Kidney (tissue), 14 donors: ENCODE data around the gene LENG9. TPM values are rescaled to one million over a fixed set of nuclear protein-coding genes. Genes with fewer than 3 reads are reported as not detected.
"Not testable (repeated sequence)": the region's sequence is repeated elsewhere in the genome, so short reads cannot be mapped to it uniquely, and the experiment has no call there.

Experiments used
- DNase-seq, 5 donors: peaks; one replicate each; pipeline ENCODE4 v3.0.0-alpha.2; 2013 to 2020
- FAIRE-seq: peaks from 2 replicates; lab custom pipeline; 2012; peaks lifted over from hg19 to GRCh38; lab: Jason Lieb, UNC
- H3K27ac ChIP-seq, 2 donors: one replicate each; pipeline ENCODE4 v1.7.0; 2013; ENCODE audit warnings: low read depth in 2 of 2, low read length in 2 of 2, inconsistent platforms in 1 of 2
- H3K27me3 ChIP-seq: one replicate; pipeline ENCODE4 v1.7.1; 2013; ENCODE audit warnings: low read length, inconsistent platforms; ENCODE audit not compliant: control insufficient read depth, insufficient read depth
- H3K36me3 ChIP-seq, 3 donors: one replicate each; pipeline versions ENCODE4 v1.7.0 to v1.7.1; 2013; ENCODE audit warnings: low read length in 3 of 3, control low read depth in 1 of 3, inconsistent platforms in 1 of 3; ENCODE audit not compliant: insufficient read depth in 3 of 3, control insufficient read depth in 2 of 3
- H3K4me1 ChIP-seq, 3 donors: one replicate each; pipeline versions ENCODE4 v1.7.0 to v1.7.1; 2013; ENCODE audit warnings: low read length in 3 of 3, inconsistent platforms in 1 of 3, low read depth in 1 of 3; ENCODE audit not compliant: control insufficient read depth in 2 of 3, insufficient read depth in 2 of 3
- H3K4me3 ChIP-seq, 3 donors: one replicate each; pipeline versions ENCODE4 v1.7.0 to v1.8.1; 2013; ENCODE audit warnings: low read length in 3 of 3, control low read depth in 1 of 3, inconsistent platforms in 1 of 3
- H3K9ac ChIP-seq, 3 donors: one replicate each; pipeline versions ENCODE4 v1.7.0 to v1.7.1; 2013; ENCODE audit warnings: low read length in 3 of 3, control low read depth in 1 of 3, inconsistent platforms in 1 of 3
- H3K9me3 ChIP-seq, 3 donors: one replicate each; pipeline versions ENCODE4 v1.7.0 to v1.7.1; 2013; ENCODE audit warnings: low read length in 3 of 3, control low read depth in 1 of 3, inconsistent platforms in 1 of 3; ENCODE audit not compliant: control insufficient read depth in 2 of 3, insufficient read depth in 1 of 3
- intact Hi-C: fragments of 100-400 bp; cut with DNase I; formaldehyde crosslinking; loops from one replicate; pipeline ENCODE4 v1.11.1; 2022
- polyA plus RNA-seq: library from polyadenylated mRNA; stranded (reverse); fragments of 350-450 nt; fragmentation: Illumina TruSeq; extraction: RNeasy Lipid Tissue Mini Kit (QIAGEN cat#74804); gene quantifications from one replicate; pipeline ENCODE4 v1.2.3, GENCODE V29; 2014; ENCODE audit warnings: low read depth, low replicate concordance; ENCODE audit not compliant: insufficient read depth
- total RNA-seq: library from RNA; stranded (reverse); fragmentation: NEBNext Ultra II Directional; extraction: Animal tissue kit (Norgen Biotek cat#: 25700); gene quantifications from one replicate; pipeline ENCODE4 v1.2.1, GENCODE V29; 2021
- TF ChIP-seq, protein P1 (sequence below): IDR thresholded peaks from 3 replicates; pipeline ENCODE4 v1.5.1; 2012; ENCODE audit warnings: mild to moderate bottlenecking, moderate library complexity, borderline replicate concordance; ENCODE audit not compliant: insufficient read depth; ENCODE audit errors: extremely low read depth
- donor health status: control.
- donor health status: control.
- donor health status: control.
- donor health status: control.
- donor health status: control.
- donor health status: DM: yes; HTN: yes; CAD: no.
- donor health status: Normal renal cell carcinoma (clear cell type).

Gene LENG9
- total and polyA plus RNA-seq, 2 donors from 2014 or later = 2.0 to 6.8 TPM

DNA sequence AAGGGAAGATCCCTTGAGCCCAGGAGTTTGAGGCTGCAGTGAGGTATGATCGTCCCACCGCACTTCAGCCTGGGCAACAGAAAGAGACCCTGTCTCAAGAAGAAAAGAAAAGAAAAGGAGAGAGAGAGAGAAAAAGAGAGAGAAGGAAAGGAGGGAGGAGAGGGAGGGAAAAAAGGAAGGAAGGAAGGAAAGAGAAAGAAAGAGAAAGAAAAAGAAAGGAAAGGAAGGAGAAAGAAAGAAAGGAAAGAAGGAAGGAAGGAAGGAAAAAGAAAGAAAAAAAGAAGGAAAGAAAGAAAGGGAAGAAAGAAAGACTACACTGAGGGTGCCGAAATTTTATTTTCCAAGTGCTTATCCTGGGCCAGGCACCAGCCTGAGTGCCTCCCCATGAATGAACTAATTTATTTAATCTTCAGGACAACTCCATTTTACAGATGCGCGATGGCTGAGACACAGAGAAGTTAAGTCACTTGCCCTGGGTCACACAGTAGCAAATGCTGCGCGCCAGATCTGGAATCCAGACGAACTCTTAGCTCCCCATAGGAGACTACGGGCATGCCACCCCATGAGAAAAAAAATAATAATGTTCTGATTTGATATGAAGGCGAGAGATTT lies 6.8 kb upstream of the LENG9 start:
- H3K4me1 ChIP-seq = peaks cover 0 to 9% (median 0%) of the 10 kb centered on the region in 3 donors
- peaks cover 3% of the 10 kb centered on the region for H3K27me3 ChIP-seq
- no peak for FAIRE-seq
- TF ChIP-seq, protein P1, sequence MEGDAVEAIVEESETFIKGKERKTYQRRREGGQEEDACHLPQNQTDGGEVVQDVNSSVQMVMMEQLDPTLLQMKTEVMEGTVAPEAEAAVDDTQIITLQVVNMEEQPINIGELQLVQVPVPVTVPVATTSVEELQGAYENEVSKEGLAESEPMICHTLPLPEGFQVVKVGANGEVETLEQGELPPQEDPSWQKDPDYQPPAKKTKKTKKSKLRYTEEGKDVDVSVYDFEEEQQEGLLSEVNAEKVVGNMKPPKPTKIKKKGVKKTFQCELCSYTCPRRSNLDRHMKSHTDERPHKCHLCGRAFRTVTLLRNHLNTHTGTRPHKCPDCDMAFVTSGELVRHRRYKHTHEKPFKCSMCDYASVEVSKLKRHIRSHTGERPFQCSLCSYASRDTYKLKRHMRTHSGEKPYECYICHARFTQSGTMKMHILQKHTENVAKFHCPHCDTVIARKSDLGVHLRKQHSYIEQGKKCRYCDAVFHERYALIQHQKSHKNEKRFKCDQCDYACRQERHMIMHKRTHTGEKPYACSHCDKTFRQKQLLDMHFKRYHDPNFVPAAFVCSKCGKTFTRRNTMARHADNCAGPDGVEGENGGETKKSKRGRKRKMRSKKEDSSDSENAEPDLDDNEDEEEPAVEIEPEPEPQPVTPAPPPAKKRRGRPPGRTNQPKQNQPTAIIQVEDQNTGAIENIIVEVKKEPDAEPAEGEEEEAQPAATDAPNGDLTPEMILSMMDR = no peak
- peak overlapping the region; percentile 2 to 16 for H3K27ac ChIP-seq
- H3K9ac ChIP-seq = no peak overlapping the region
- no peaks in the 10 kb centered on the region for H3K9me3 ChIP-seq
- H3K36me3 ChIP-seq = no peaks in the 10 kb centered on the region
- DNase-seq = peak in 2 of 5 donors; percentile 6 to 18
- intact Hi-C loops = no loop called here
- H3K4me3 ChIP-seq = no peak overlapping the region

DNA sequence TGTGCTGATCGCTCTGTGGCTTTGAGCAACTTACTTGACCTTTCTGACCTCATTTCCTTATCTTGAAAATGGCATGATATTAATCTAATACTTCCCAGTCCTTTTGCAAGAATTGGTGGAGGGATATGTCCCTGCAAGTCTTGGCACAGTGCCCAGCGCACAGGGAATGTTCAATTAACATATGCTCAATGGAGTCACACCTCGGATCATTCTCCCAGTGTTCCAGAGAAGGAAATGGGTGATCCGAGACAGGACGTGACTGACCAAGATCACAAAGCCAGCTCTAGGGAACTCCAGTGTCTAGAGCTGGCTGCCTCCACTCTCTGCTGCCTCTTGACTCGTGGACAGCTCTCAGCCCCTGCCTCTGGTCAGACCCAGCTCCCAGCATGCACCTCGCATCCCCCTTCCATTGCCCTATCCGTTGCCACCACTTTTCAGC lies 5.9 kb upstream of the LENG9 start:
- FAIRE-seq (no peak), DNase-seq (peak in 4 of 5 donors; percentile 17 to 85 (median 52))
- no peaks in the 10 kb centered on the region for H3K9me3 ChIP-seq
- no peaks in the 10 kb centered on the region for H3K36me3 ChIP-seq
- peaks cover 3% of the 10 kb centered on the region for H3K27me3 ChIP-seq
- no peak overlapping the region for H3K9ac ChIP-seq
- H3K4me3 ChIP-seq = no peak overlapping the region
- peak overlapping the region in 1 of 2 donors; percentile 48 for H3K27ac ChIP-seq
- peaks cover 0 to 9% (median 0%) of the 10 kb centered on the region in 3 donors for H3K4me1 ChIP-seq
- TF ChIP-seq, protein P1 = no peak
- intact Hi-C loops = no loop called here

DNA sequence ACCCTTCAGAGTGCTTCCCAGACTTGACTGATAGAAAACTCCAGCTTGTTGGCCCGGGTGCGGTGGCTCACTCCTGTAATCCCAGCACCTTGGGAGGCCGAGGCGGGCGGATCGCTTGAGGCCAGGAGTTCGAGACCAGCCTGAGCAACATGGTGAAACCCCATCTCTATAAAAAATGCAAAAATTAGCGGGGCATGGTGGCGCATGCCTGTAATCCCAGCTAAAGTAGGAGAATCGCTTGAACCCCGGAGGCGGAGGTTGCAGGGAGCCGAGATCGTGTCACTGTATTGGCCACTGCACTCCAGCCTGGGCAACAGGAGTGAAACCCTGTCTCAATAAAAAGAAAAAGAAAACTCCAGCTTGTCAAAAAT lies 2.5 kb upstream of the LENG9 start:
- FAIRE-seq, H3K27me3 ChIP-seq, H3K27ac ChIP-seq, H3K9me3 ChIP-seq, H3K9ac ChIP-seq, intact Hi-C loops, H3K4me3 ChIP-seq, H3K36me3 ChIP-seq: not testable (repeated sequence)
- peaks cover 0 to 16% (median 5%) of the 10 kb centered on the region in 3 donors for H3K4me1 ChIP-seq
- DNase-seq = peak in 2 of 5 donors; percentile 30 to 60

DNA sequence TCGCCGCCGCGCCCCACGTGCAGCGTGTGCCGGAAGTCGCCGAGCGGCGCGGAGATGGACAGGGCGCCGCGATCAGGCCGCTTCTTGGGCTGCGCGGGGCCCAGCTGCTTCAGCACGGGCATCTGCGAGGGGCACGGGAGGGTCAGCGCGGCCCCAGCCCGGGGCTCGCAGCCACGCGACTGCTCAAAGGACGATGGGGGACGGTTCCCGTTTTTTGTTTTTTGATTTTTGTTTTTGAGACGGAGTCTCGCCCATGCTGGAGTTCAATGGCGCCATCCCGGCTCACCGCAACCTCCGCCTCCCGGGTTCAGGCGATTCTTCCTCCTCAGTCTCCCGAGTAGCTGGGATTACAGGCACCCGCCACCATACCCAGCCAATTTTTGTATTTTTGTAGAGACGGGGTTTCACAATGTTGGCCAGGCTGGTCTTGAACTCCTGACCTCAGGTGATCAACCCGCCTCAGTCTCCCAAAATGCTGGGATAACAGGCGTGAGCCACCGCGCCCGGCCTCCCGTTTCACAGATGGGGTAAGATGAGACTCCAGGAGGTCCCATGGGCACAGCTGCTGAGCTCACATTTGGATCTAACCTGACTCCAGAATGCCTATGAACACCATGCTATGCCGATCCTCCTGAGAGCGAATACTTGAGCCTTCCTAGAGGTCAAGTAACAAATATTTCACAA lies 2.0 kb upstream of the LENG9 start:
- Histone ChIP-seq H3K9me3 (no peaks in the 10 kb centered on the region), H3K4me3 (no peak overlapping the region), H3K4me1 (peaks cover 0 to 16% (median 5%) of the 10 kb centered on the region in 3 donors), H3K27me3 (peaks cover 2% of the 10 kb centered on the region), H3K27ac (no peak overlapping the region), H3K9ac (no peak overlapping the region), H3K36me3 (peaks cover 0 to 9% (median 0%) of the 10 kb centered on the region in 3 donors)
- FAIRE-seq (no peak), DNase-seq (peak in 3 of 5 donors; percentile 32 to 86 (median 67))
- TF ChIP-seq, protein P1 = no peak
- intact Hi-C loops = no loop called here
